ENCODE measurements around the gene PLA2G4E.

The PLA2G4E gene

GRCh38 chr15:42020713-42021273 lies at the start of gene PLA2G4E:
PLA2G4E (minus strand) TSS chr15:42021042; CDS start chr15:42021030, 12 bp downstream.
- H3K36me3 Mint-ChIP-seq, result no peaks in the 10 kb centered on the region
- H3K27me3 Mint-ChIP-seq, result no peaks in the 10 kb centered on the region
- no peak within 1 kb of the TSS for H3K27ac Mint-ChIP-seq
- no peaks in the 10 kb centered on the region for H3K9me3 Mint-ChIP-seq
- H3K4me1 Mint-ChIP-seq, result no peaks in the 10 kb centered on the region
- H3K4me3 Mint-ChIP-seq, result no peak within 1 kb of the TSS

GRCh38 chr15:42070279-42070975 lies 49.6 kb upstream of the PLA2G4E start:
- Mint-ChIP-seq H3K27ac (no peak overlapping the region), H3K36me3 (peaks cover 5% of the 10 kb centered on the region), H3K27me3 (peaks cover 2% of the 10 kb centered on the region), H3K4me1 (no peaks in the 10 kb centered on the region), H3K9me3 (peaks cover 5% of the 10 kb centered on the region), H3K4me3 (no peak overlapping the region)

GRCh38 chr15:42069496-42070278 lies 48.8 kb upstream of the PLA2G4E start:
- Mint-ChIP-seq H3K27me3 (peaks cover 2% of the 10 kb centered on the region), H3K27ac (no peak overlapping the region), H3K4me3 (peak overlapping the region; percentile 1), H3K4me1 (no peaks in the 10 kb centered on the region), H3K36me3 (peaks cover 5% of the 10 kb centered on the region), H3K9me3 (peaks cover 5% of the 10 kb centered on the region)

- H3K27me3 Mint-ChIP-seq, result peaks cover 2% of the 10 kb centered on the region
- no peaks in the 10 kb centered on the region for H3K4me1 Mint-ChIP-seq
- peak overlapping the region; percentile 1 for H3K4me3 Mint-ChIP-seq
- peaks cover 5% of the 10 kb centered on the region for H3K36me3 Mint-ChIP-seq
- H3K9me3 Mint-ChIP-seq, result peaks cover 5% of the 10 kb centered on the region
- H3K27ac Mint-ChIP-seq, result no peak overlapping the region
Measured at GRCh38 chr15:42069025-42069424, 48.2 kb upstream of the PLA2G4E start.

GRCh38 chr15:42068601-42069000 lies 47.8 kb upstream of the PLA2G4E start:
- Mint-ChIP-seq H3K36me3 (peaks cover 5% of the 10 kb centered on the region), H3K4me1 (no peaks in the 10 kb centered on the region), H3K27ac (no peak overlapping the region), H3K4me3 (no peak overlapping the region), H3K27me3 (peaks cover 2% of the 10 kb centered on the region), H3K9me3 (peaks cover 5% of the 10 kb centered on the region)

- H3K27me3 Mint-ChIP-seq, result peaks cover 2% of the 10 kb centered on the region
Measured at GRCh38 chr15:42066764-42067415, 46.0 kb upstream of the PLA2G4E start.

GRCh38 chr15:42065468-42065867 lies 44.6 kb upstream of the PLA2G4E start:
- Mint-ChIP-seq H3K36me3 (peaks cover 5% of the 10 kb centered on the region), H3K27me3 (peaks cover 2% of the 10 kb centered on the region), H3K4me3 (no peak overlapping the region), H3K9me3 (peaks cover 5% of the 10 kb centered on the region), H3K27ac (no peak overlapping the region), H3K4me1 (no peaks in the 10 kb centered on the region)

More at GRCh38 chr15:42066764-42067415, 46.0 kb upstream of the PLA2G4E start:
- Mint-ChIP-seq H3K4me3 (no peak overlapping the region), H3K27ac (no peak overlapping the region), H3K9me3 (peaks cover 5% of the 10 kb centered on the region), H3K4me1 (no peaks in the 10 kb centered on the region), H3K36me3 (peaks cover 5% of the 10 kb centered on the region)

- H3K4me3 Mint-ChIP-seq, result no peak overlapping the region
- H3K9me3 Mint-ChIP-seq, result peaks cover 5% of the 10 kb centered on the region
- peaks cover 3% of the 10 kb centered on the region for H3K4me1 Mint-ChIP-seq
- H3K36me3 Mint-ChIP-seq, result peaks cover 5% of the 10 kb centered on the region
- peaks cover 2% of the 10 kb centered on the region for H3K27me3 Mint-ChIP-seq
- no peak overlapping the region for H3K27ac Mint-ChIP-seq
Measured at GRCh38 chr15:42065033-42065432, 44.2 kb upstream of the PLA2G4E start.

- peaks cover 5% of the 10 kb centered on the region for H3K9me3 Mint-ChIP-seq
- H3K4me3 Mint-ChIP-seq, result no peak overlapping the region
- H3K36me3 Mint-ChIP-seq, result peaks cover 5% of the 10 kb centered on the region
- peaks cover 3% of the 10 kb centered on the region for H3K4me1 Mint-ChIP-seq
- no peak overlapping the region for H3K27ac Mint-ChIP-seq
- H3K27me3 Mint-ChIP-seq, result peaks cover 2% of the 10 kb centered on the region
Measured at GRCh38 chr15:42064271-42064670, 43.4 kb upstream of the PLA2G4E start.

- Mint-ChIP-seq H3K27me3 (peaks cover 2% of the 10 kb centered on the region), H3K27ac (no peak overlapping the region), H3K4me1 (peaks cover 3% of the 10 kb centered on the region), H3K4me3 (no peak overlapping the region), H3K9me3 (peaks cover 5% of the 10 kb centered on the region), H3K36me3 (peaks cover 5% of the 10 kb centered on the region)
Measured at GRCh38 chr15:42063122-42063848, 42.4 kb upstream of the PLA2G4E start.

- peaks cover 5% of the 10 kb centered on the region for H3K27me3 Mint-ChIP-seq
- peaks cover 9% of the 10 kb centered on the region for H3K4me1 Mint-ChIP-seq
Measured at GRCh38 chr15:42062284-42062806, 41.5 kb upstream of the PLA2G4E start.

GRCh38 chr15:42060797-42061196 lies 40.0 kb upstream of the PLA2G4E start:
- H3K27me3 Mint-ChIP-seq, result peaks cover 6% of the 10 kb centered on the region
- H3K9me3 Mint-ChIP-seq, result no peaks in the 10 kb centered on the region
- no peaks in the 10 kb centered on the region for H3K36me3 Mint-ChIP-seq
- no peak overlapping the region for H3K4me3 Mint-ChIP-seq
- H3K27ac Mint-ChIP-seq, result no peak overlapping the region
- peaks cover 9% of the 10 kb centered on the region for H3K4me1 Mint-ChIP-seq

More at GRCh38 chr15:42062284-42062806, 41.5 kb upstream of the PLA2G4E start:
- no peak overlapping the region for H3K27ac Mint-ChIP-seq
- no peak overlapping the region for H3K4me3 Mint-ChIP-seq
- peaks cover 1% of the 10 kb centered on the region for H3K36me3 Mint-ChIP-seq
- no peaks in the 10 kb centered on the region for H3K9me3 Mint-ChIP-seq

GRCh38 chr15:42060477-42060763 lies 39.6 kb upstream of the PLA2G4E start:
- H3K27me3 Mint-ChIP-seq, result peaks cover 6% of the 10 kb centered on the region
- H3K36me3 Mint-ChIP-seq, result no peaks in the 10 kb centered on the region
- no peak overlapping the region for H3K4me3 Mint-ChIP-seq
- H3K9me3 Mint-ChIP-seq, result no peaks in the 10 kb centered on the region
- peaks cover 9% of the 10 kb centered on the region for H3K4me1 Mint-ChIP-seq
- H3K27ac Mint-ChIP-seq, result no peak overlapping the region

GRCh38 chr15:42059661-42060476 lies 39.0 kb upstream of the PLA2G4E start:
- Mint-ChIP-seq H3K4me3 (no peak overlapping the region), H3K27me3 (peaks cover 6% of the 10 kb centered on the region), H3K27ac (no peak overlapping the region), H3K4me1 (peaks cover 9% of the 10 kb centered on the region), H3K36me3 (no peaks in the 10 kb centered on the region), H3K9me3 (no peaks in the 10 kb centered on the region)
